Kidney (tissue), 14 donors: ENCODE measurements around the gene ELK4. TPM values are rescaled to one million over a fixed set of nuclear protein-coding genes. Genes with fewer than 3 reads are reported as not detected.

ENCODE experiments used
- DNase-seq, 5 donors: peaks; one replicate each; pipeline ENCODE4 v3.0.0-alpha.2; 2013 to 2020
- FAIRE-seq: peaks from 2 replicates; lab custom pipeline; 2012; peaks lifted over from hg19 to GRCh38; lab: Jason Lieb, UNC
- H3K27ac ChIP-seq, 2 donors: one replicate each; pipeline ENCODE4 v1.7.0; 2013; ENCODE audit warnings: low read depth in 2 of 2, low read length in 2 of 2, inconsistent platforms in 1 of 2
- H3K27me3 ChIP-seq: one replicate; pipeline ENCODE4 v1.7.1; 2013; ENCODE audit warnings: low read length, inconsistent platforms; ENCODE audit not compliant: control insufficient read depth, insufficient read depth
- H3K36me3 ChIP-seq, 3 donors: one replicate each; pipeline versions ENCODE4 v1.7.0 to v1.7.1; 2013; ENCODE audit warnings: low read length in 3 of 3, control low read depth in 1 of 3, inconsistent platforms in 1 of 3; ENCODE audit not compliant: insufficient read depth in 3 of 3, control insufficient read depth in 2 of 3
- H3K4me1 ChIP-seq, 3 donors: one replicate each; pipeline versions ENCODE4 v1.7.0 to v1.7.1; 2013; ENCODE audit warnings: low read length in 3 of 3, inconsistent platforms in 1 of 3, low read depth in 1 of 3; ENCODE audit not compliant: control insufficient read depth in 2 of 3, insufficient read depth in 2 of 3
- H3K4me3 ChIP-seq, 3 donors: one replicate each; pipeline versions ENCODE4 v1.7.0 to v1.8.1; 2013; ENCODE audit warnings: low read length in 3 of 3, control low read depth in 1 of 3, inconsistent platforms in 1 of 3
- H3K9ac ChIP-seq, 3 donors: one replicate each; pipeline versions ENCODE4 v1.7.0 to v1.7.1; 2013; ENCODE audit warnings: low read length in 3 of 3, control low read depth in 1 of 3, inconsistent platforms in 1 of 3
- H3K9me3 ChIP-seq, 3 donors: one replicate each; pipeline versions ENCODE4 v1.7.0 to v1.7.1; 2013; ENCODE audit warnings: low read length in 3 of 3, control low read depth in 1 of 3, inconsistent platforms in 1 of 3; ENCODE audit not compliant: control insufficient read depth in 2 of 3, insufficient read depth in 1 of 3
- CTCF ChIP-seq: IDR thresholded peaks from 3 replicates; pipeline ENCODE4 v1.5.1; 2012; ENCODE audit warnings: mild to moderate bottlenecking, moderate library complexity, borderline replicate concordance; ENCODE audit not compliant: insufficient read depth; ENCODE audit errors: extremely low read depth
- intact Hi-C: fragments of 100-400 bp; cut with DNase I; formaldehyde crosslinking; loops from one replicate; pipeline ENCODE4 v1.11.1; 2022
- polyA plus RNA-seq: library from polyadenylated mRNA; stranded (reverse); fragments of 350-450 nt; fragmentation: Illumina TruSeq; extraction: RNeasy Lipid Tissue Mini Kit (QIAGEN cat#74804); gene quantifications from one replicate; pipeline ENCODE4 v1.2.3, GENCODE V29; 2014; ENCODE audit warnings: low read depth, low replicate concordance; ENCODE audit not compliant: insufficient read depth
- total RNA-seq: library from RNA; stranded (reverse); fragmentation: NEBNext Ultra II Directional; extraction: Animal tissue kit (Norgen Biotek cat#: 25700); gene quantifications from one replicate; pipeline ENCODE4 v1.2.1, GENCODE V29; 2021
- donor health status: control.
- donor health status: control.
- donor health status: control.
- donor health status: control.
- donor health status: control.
- donor health status: DM: yes; HTN: yes; CAD: no.
- donor health status: Normal renal cell carcinoma (clear cell type).

ELK4 gene
- total and polyA plus RNA-seq, 2 donors from 2014 or later, result 4.2 to 87.3 TPM

GRCh38 chr1:205656236-205656635 is 24.4 kb upstream of the ELK4 start:
- FAIRE-seq (no peak), DNase-seq (no peak)
- Histone ChIP-seq H3K27me3 (no peaks in the 10 kb centered on the region), H3K36me3 (no peaks in the 10 kb centered on the region), H3K4me3 (no peak overlapping the region), H3K9me3 (no peaks in the 10 kb centered on the region), H3K27ac (no peak overlapping the region), H3K9ac (no peak overlapping the region), H3K4me1 (no peaks in the 10 kb centered on the region)
- TF ChIP-seq CTCF, result no peak
- intact Hi-C loops, result loop anchor here (2.0 to 5.0 kb wide), 2 partner anchors 65 to 129 kb away; no protein-coding TSS in a partner anchor

GRCh38 chr1:205652984-205653383 is 21.2 kb upstream of the ELK4 start:
- DNase-seq (no peak), FAIRE-seq (no peak)
- H3K9ac ChIP-seq, result no peak overlapping the region
- H3K4me3 ChIP-seq, result no peak overlapping the region
- intact Hi-C loops, result no loop called here
- no peaks in the 10 kb centered on the region for H3K4me1 ChIP-seq
- H3K36me3 ChIP-seq, result no peaks in the 10 kb centered on the region
- H3K9me3 ChIP-seq, result no peaks in the 10 kb centered on the region
- H3K27ac ChIP-seq, result no peak overlapping the region
- no peak for TF ChIP-seq CTCF
- no peaks in the 10 kb centered on the region for H3K27me3 ChIP-seq

GRCh38 chr1:205650241-205650640 is 18.4 kb upstream of the ELK4 start:
- no peaks in the 10 kb centered on the region for H3K4me1 ChIP-seq
- H3K27ac ChIP-seq, result no peak overlapping the region
- H3K9ac ChIP-seq, result no peak overlapping the region
- no peaks in the 10 kb centered on the region for H3K9me3 ChIP-seq
- TF ChIP-seq CTCF, result no peak
- no peaks in the 10 kb centered on the region for H3K36me3 ChIP-seq
- intact Hi-C loops, result no loop called here
- no peaks in the 10 kb centered on the region for H3K27me3 ChIP-seq
- FAIRE-seq, result no peak
- no peak overlapping the region for H3K4me3 ChIP-seq
- DNase-seq, result peak in 3 of 5 donors; percentile 45 to 71 (median 67)

- Histone ChIP-seq H3K9me3 (no peaks in the 10 kb centered on the region), H3K27me3 (no peaks in the 10 kb centered on the region), H3K36me3 (no peaks in the 10 kb centered on the region), H3K4me1 (no peaks in the 10 kb centered on the region), H3K4me3 (no peak overlapping the region), H3K27ac (no peak overlapping the region), H3K9ac (no peak overlapping the region)
- no peak for FAIRE-seq
- TF ChIP-seq CTCF, result no peak
- DNase-seq, result no peak
- intact Hi-C loops, result no loop called here
Measured at GRCh38 chr1:205645519-205645918, 13.7 kb upstream of the ELK4 start.
